Retinal pigment epithelial cell (primary cell): ENCODE measurements around the gene DR1.

Experiments used
- DNase-seq: peaks from one replicate; pipeline ENCODE4 v3.0.0-alpha.2; 2010; ENCODE audit warnings: low read depth
- H3K4me3 ChIP-seq: 2 replicates; pipeline ENCODE4 v1.5.1; 2011; ENCODE audit warnings: mild to moderate bottlenecking, low read length, control low read depth, moderate library complexity
- TF ChIP-seq, protein P1 (sequence below): conservative IDR thresholded peaks from 2 replicates; pipeline ENCODE4 v1.5.1; 2011; ENCODE audit warnings: low read depth, low read length, control low read depth, inconsistent platforms

The DR1 gene

DNA sequence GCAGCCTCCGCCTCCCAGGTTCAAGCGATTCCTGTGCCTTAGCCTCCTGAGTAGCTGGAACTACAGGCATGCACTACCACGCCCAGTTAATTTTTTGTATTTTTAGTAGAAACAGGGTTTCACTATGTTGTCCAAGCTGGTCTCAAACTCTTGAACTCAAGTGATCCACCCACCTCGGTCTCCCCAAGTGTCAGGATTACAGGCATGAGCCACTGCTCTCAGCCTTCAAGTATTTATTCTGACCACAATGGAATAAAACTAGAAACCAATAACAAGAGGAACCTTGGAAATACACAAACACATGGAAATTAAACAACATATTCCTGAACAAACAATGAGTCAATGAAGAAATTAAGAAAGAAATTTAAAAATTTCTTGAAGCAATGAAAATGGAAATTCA is 32.7 kb upstream of the DR1 start:
- TF ChIP-seq, protein P1, sequence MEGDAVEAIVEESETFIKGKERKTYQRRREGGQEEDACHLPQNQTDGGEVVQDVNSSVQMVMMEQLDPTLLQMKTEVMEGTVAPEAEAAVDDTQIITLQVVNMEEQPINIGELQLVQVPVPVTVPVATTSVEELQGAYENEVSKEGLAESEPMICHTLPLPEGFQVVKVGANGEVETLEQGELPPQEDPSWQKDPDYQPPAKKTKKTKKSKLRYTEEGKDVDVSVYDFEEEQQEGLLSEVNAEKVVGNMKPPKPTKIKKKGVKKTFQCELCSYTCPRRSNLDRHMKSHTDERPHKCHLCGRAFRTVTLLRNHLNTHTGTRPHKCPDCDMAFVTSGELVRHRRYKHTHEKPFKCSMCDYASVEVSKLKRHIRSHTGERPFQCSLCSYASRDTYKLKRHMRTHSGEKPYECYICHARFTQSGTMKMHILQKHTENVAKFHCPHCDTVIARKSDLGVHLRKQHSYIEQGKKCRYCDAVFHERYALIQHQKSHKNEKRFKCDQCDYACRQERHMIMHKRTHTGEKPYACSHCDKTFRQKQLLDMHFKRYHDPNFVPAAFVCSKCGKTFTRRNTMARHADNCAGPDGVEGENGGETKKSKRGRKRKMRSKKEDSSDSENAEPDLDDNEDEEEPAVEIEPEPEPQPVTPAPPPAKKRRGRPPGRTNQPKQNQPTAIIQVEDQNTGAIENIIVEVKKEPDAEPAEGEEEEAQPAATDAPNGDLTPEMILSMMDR, result no peak
- DNase-seq, result no peak
- H3K4me3 ChIP-seq, result no peak overlapping the region

DNA sequence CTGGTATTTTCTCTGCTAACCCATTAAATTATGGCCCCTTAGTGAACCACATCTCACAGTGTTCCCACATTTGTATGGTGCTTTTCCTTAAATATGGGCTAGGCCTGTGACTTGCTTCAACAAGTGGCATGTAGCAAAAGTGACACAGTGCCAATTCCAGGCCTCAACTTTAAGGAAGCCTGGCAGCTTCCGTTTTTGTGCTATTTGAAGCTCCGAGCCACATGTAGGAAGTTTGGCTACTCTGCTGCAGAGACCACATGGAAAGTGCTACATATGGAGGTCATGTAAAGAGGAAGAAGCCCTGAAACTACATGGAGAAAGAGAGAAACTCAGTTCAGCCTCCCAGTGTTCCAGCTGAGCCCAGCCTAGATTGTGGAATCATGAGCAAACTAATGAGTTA is 28.5 kb upstream of the DR1 start:
- DNase-seq, result no peak
- H3K4me3 ChIP-seq, result no peak overlapping the region
- TF ChIP-seq, protein P1, result no peak

DNA sequence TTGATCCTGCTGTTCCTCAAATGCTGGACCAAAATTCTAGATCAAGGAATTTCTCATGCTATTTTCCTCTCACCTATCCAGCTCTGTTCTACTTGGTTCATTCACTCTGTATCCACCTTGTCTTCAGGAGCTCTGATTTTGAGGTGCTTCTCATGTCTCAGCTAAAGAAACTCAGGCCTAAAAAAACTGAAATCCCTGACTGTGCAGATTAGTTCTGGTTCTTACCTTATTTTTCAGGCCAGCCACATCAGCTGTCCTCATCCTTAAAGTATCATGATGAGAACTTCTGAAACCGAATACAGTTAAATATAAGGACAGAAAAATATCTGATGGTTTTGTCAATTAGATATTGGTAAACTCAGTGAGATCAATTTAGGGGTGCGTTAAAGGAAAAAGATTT is 27.8 kb upstream of the DR1 start:
- DNase-seq, result no peak
- no peak overlapping the region for H3K4me3 ChIP-seq
- TF ChIP-seq, protein P1, result no peak

DNA sequence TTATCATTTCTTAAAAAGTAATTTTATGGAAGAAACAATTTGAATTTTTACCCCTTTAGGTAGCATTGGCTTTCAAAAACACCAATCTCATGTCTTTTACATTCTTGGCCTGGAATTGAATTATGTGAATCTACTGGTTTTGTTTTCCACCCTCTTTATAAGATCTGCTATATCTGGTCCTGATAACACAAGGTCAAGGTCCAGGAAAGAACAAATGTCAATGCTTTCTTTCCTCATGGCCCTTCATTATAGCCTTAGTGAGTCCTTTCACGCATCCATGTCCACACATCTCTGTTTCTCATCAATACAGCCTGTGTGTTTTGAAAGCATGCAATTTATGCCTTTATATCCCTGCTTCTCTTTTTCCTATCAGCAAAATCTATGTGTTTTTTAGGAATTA is 24.0 kb upstream of the DR1 start:
- TF ChIP-seq, protein P1, result no peak
- no peak for DNase-seq
- H3K4me3 ChIP-seq, result no peak overlapping the region

DNA sequence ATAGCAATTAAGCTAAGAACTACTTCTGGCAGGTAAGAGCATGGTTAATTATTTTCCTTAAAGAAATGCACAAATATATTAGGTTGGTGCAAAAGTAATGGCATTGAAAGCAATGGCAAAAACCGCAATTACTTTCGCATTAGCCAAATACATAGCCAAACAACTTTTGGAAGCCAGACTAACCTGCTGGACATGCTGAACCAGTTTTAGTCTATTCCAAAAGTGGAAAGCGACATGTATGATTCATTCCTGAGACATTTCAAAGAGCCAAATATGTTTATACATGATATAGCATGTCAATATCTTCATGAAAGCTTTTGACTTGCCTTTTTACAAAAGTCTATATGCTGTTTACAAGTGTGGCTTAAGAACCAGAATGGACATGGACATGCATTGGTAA is 23.4 kb upstream of the DR1 start:
- TF ChIP-seq, protein P1, result no peak
- DNase-seq, result no peak
- H3K4me3 ChIP-seq, result no peak overlapping the region

DNA sequence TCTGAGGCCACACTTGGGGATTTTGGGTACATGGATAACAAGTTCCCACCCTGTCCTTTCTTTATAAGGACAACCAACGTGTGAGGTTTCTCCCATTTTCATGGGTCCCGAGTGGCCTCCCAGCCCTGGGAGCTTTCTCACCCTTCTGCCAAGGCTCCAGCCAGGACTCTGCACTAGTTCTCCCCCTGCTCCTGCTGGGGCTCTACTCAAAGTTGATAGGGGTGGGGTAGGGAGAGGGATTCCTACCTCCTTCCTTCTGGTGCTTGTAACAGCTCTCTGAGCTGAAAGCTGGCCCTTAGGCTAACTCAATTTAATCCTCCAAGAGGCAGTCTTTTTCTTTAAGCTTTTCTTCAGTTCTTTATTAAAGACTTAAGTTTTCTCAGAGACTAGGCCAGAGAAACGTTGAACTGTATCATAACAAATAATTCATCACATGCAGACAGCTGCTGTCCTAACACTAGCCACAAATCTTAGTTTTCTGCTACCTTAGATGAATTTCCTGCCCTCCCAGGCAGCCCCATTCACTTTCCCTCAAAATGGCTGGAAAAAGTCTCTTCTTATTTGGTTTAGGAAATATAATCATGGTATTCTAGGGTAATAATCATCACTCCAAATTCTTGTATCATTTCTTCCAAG is 22.4 kb upstream of the DR1 start:
- TF ChIP-seq, protein P1, result no peak
- H3K4me3 ChIP-seq, result no peak overlapping the region
- no peak for DNase-seq
